Activated naive CD4-positive, alpha-beta T cell (primary cell): ENCODE measurements around the gene PGGT1B.
"Not testable (repeated sequence)": the region's sequence is repeated elsewhere in the genome, so short reads cannot be mapped to it uniquely, and the experiment has no call there.

Experiments used
- DNase-seq, 4 experiments: peaks; one replicate each; lab custom pipeline; 2025; lab: John Stamatoyannopoulos, UW

PGGT1B gene

GRCh38 chr5:115260248-115260647 is 2.4 kb downstream of the PGGT1B start:
- no peak for DNase-seq

- DNase-seq = no peak
Observed at GRCh38 chr5:115257981-115258380, 4.7 kb downstream of the PGGT1B start.

DNA sequence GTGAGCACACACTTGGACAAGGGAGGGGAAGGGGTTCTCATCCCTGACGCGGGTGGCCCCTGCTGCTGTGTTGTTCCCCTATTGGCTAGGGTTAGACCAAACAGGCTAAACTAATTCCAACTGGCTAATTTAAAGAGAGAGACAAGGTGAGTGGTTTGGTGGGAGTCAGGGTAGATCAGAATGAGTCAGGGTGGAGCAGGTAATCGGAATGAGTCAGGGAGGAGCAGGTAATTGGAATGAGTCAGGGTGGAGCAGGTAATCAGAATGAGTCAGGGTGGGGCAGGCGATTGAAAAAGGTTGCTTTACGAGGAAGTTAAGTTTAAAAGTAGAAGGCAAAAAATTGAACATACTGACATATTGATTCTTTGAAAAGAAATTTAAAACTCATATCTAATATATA is 13.3 kb downstream of the PGGT1B start:
- DNase-seq = not testable (repeated sequence)

- DNase-seq = no peak
Observed at GRCh38 chr5:115246361-115246991, 16.2 kb downstream of the PGGT1B start.

GRCh38 chr5:115243412-115243811 is 19.3 kb downstream of the PGGT1B start:
- DNase-seq = no peak

DNA sequence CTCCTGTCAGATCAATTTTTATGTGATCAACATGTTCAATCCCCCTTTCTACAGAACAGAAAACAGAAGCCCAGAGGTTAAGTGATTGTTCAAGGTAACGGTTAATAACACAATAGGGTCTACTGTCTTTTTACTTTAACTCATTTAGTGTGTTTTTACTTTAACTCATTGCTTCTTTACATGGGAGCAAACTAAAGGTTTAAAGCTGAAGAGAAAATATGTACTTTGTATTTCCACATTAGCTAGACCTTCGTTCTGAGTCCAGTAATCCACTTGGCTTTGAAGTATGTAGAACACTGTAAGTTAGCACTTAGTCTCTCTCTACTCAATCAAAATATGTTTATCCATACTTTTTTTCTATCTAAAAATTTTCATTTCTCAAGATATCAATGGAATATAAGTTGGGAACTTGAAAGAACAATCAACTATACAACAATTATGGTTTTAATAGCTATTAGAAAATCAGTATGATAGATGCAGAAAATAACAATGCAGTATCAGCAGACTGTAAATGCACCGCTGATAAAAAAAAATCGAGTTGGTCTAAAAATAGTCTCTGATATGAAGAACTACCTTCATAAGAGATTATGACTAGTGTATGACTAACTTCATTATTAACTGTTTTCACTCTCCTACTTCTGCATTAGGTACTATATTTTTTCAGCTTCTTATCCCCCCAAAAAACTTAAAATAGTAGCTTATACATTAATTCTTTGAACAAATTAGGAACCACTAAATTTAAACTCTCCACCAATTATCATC is 20.6 kb downstream of the PGGT1B start:
- no peak for DNase-seq

GRCh38 chr5:115237066-115237465 is 25.6 kb downstream of the PGGT1B start:
- DNase-seq = no peak

- DNase-seq = no peak
Observed at GRCh38 chr5:115236599-115236998, 26.1 kb downstream of the PGGT1B start.

- no peak for DNase-seq
Observed at GRCh38 chr5:115231598-115231997, 31.1 kb downstream of the PGGT1B start.

DNA sequence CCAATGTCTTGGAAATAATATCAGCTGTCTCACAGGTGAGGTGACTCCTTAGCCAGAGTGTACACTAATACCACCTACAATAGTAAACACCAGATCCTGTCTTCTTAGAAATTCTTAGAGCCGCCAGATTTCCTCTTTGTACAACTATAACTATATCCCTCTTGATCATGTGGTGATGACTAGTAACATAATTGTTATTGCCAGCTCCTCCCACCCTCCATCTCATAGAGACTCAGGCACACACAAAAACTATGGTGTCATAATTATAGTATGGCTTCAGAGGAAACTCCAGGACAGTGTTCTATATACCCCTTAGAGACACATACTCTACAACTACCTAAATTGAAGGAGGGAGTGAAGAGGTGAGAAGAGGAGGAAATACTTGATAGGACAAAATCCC is 33.1 kb downstream of the PGGT1B start:
- no peak for DNase-seq

DNA sequence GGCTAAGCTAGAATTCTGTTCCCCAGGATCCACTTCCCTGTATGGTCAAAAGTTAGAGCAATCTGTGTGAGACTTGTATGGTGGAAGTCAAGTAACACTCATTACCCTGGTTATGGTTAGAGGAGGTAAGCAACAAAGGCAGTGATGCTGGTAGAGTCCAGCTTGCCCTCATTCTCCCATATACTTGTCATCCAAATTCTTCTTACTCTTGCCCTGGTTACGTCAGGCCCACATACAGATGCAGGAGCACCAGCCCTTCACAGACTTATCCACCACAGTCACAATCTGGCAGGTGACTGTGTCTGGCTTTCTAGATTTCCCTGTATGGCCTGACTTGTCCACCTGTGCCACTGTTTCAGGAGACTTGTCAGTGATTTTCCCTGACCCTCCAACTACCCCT is 35.4 kb downstream of the PGGT1B start:
- DNase-seq = no peak

DNA sequence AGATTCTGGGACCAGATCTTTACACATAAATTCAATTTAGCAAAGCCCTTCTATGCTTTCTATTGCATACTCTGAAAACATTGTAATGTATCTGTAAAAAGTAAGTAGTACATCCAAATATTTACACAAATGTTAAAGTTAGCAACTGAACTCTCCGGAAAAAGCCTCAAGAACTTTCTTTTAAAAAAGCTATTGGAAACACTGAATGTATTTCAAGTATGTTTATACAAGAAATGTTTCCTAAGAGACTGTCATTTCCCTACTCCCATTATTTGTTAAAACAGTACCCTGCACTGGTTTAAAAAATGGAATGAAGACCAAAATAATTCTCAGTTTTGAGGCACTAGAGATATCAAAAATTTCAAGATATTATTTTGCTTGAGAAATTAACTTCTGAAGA is 48.1 kb downstream of the PGGT1B start:
- no peak for DNase-seq

- no peak for DNase-seq
Observed at GRCh38 chr5:115209279-115209678, 53.4 kb downstream of the PGGT1B start.

- no peak for DNase-seq
Observed at GRCh38 chr5:115202952-115203351, 59.7 kb downstream of the PGGT1B start.

- no peak for DNase-seq
Observed at GRCh38 chr5:115196161-115196560, 66.5 kb downstream of the PGGT1B start.

DNA sequence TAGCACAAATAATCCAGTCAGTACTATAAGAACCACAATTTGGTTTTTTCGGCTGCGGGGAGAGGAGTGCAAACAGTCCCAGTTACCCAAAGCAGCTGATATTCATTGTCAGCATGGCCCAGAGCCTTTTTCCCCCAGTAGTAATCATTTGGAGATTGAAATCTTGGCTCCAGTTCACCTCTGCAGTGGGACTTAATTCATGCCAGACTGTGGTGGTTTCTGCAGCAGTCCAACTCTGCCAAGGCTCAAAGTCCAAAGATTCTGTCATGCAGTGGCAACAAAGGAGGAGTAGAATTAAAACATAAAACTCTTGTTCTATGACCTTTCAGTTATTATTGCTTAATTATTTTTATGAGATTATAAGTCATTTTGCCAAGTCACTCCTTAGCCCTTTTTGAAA is 68.0 kb downstream of the PGGT1B start:
- no peak for DNase-seq

GRCh38 chr5:115193295-115193694 is 69.4 kb downstream of the PGGT1B start:
- no peak for DNase-seq

GRCh38 chr5:115192098-115192497 is 70.6 kb downstream of the PGGT1B start:
- DNase-seq = no peak

GRCh38 chr5:115191474-115192031 is 71.1 kb downstream of the PGGT1B start:
- DNase-seq = no peak

- DNase-seq = no peak
Observed at GRCh38 chr5:115190388-115190787, 72.3 kb downstream of the PGGT1B start.

DNA sequence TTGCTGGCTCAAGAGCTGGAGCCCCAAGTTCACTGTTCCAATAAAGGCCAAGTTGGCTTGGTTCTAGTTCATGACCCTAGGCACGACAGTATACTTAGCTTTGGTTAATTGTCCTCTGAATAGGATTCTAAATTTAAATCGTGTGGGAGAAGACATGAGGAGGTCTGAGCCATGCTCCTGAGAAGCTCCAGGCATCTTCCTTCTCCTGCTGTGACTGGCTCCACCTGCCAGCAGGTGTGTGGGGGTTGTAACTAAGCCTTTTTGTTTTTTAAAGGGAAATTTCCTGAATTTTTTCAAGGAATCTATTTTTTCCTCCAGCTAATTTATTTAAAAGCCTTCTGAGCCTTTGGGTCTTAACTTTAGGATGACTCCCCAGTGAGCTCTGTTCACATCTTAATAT is 72.8 kb downstream of the PGGT1B start:
- DNase-seq = no peak

- no peak for DNase-seq
Observed at GRCh38 chr5:115186794-115187193, 75.9 kb downstream of the PGGT1B start.

- DNase-seq = no peak
Observed at GRCh38 chr5:115184770-115185169, 77.9 kb downstream of the PGGT1B start.

GRCh38 chr5:115181757-115182156 is 80.9 kb downstream of the PGGT1B start:
- DNase-seq = no peak
